H1 (cell line): ENCODE data around the gene GAB3. TPM values are rescaled to one million over a fixed set of nuclear protein-coding genes. Genes with fewer than 3 reads are reported as not detected.

Experiments used
- CTCF ChIA-PET: fragments of 300-600 bp; sonication (Branson Sonifier 250); formaldehyde crosslinking; loops from one replicate; lab custom pipeline; 2021; ENCODE audit not compliant: partially characterized antibody; lab: Charles Lee
- POLR2A ChIA-PET: fragments of 300-600 bp; sonication (Branson Sonifier 250); formaldehyde crosslinking; loops from one replicate; lab custom pipeline; 2021; ENCODE audit warnings: inconsistent platforms; ENCODE audit not compliant: partially characterized antibody; lab: Charles Lee
- DNase-seq, 2 experiments: peaks; one replicate each; pipeline versions ENCODE4 v3.0.0 to v3.0.0-alpha.2; 2010 to 2022; ENCODE audit warnings: low spot score in 2 of 2, low read depth in 1 of 2, mixed read lengths in 1 of 2
- FAIRE-seq: peaks from 2 replicates; lab custom pipeline; 2011; peaks lifted over from hg19 to GRCh38; lab: Jason Lieb, UNC
- H2AFZ ChIP-seq: 2 replicates; pipeline ENCODE4 v1.8.1; 2012; ENCODE audit warnings: low read length, inconsistent platforms
- H2AK5ac ChIP-seq: 2 replicates; pipeline ENCODE4 v1.6.1; 2013; ENCODE audit warnings: low read depth, low read length
- H2BK120ac ChIP-seq: replicated peaks from 2 replicates; pipeline ENCODE3; 2013; ENCODE audit warnings: low read depth, low read length, inconsistent platforms
- H2BK12ac ChIP-seq: 2 replicates; pipeline ENCODE4 v1.6.1; 2013; ENCODE audit warnings: low read depth, low read length
- H2BK15ac ChIP-seq: 2 replicates; pipeline ENCODE4 v1.6.1; 2013; ENCODE audit warnings: low read length
- H2BK20ac ChIP-seq: 2 replicates; pipeline ENCODE4 v1.6.1; 2013; ENCODE audit warnings: low read length
- H2BK5ac ChIP-seq: 2 replicates; pipeline ENCODE4 v1.6.1; 2013; ENCODE audit warnings: low read depth, low read length
- H3K14ac ChIP-seq: 2 replicates; pipeline ENCODE4 v1.6.1; 2013; ENCODE audit warnings: inconsistent platforms; ENCODE audit not compliant: insufficient read length
- H3K18ac ChIP-seq: 2 replicates; pipeline ENCODE4 v1.6.1; 2013; ENCODE audit warnings: low read length; ENCODE audit errors: extremely low read depth
- H3K23ac ChIP-seq: 2 replicates; pipeline ENCODE4 v1.6.1; 2013; ENCODE audit warnings: inconsistent platforms; ENCODE audit not compliant: insufficient read length
- H3K23me2 ChIP-seq: 2 replicates; pipeline ENCODE4 v1.6.1; 2013; ENCODE audit warnings: low read depth, low read length
- H3K27ac ChIP-seq: 2 replicates; pipeline ENCODE4 v1.6.1; 2011; ENCODE audit warnings: low read depth, low read length, inconsistent platforms
- H3K27me3 ChIP-seq, 4 experiments: replicated peaks in 1 of 4; 1 replicate in 1 of 4; 2 replicates in 3 of 4; pipeline versions ENCODE4 v1.6.1 to v1.8.1; 2011 to 2013; ENCODE audit warnings: low read length in 3 of 4, mild to moderate bottlenecking in 3 of 4, inconsistent platforms in 2 of 4, mixed read lengths in 2 of 4, moderate library complexity in 1 of 4; ENCODE audit not compliant: control insufficient read depth in 3 of 4, insufficient read depth in 3 of 4; ENCODE audit errors: extremely low read depth in 1 of 4
- H3K36me3 ChIP-seq, 4 experiments: 2 replicates each; pipeline versions ENCODE4 v1.6.1 to v1.8.1; 2011 to 2013; ENCODE audit warnings: mild to moderate bottlenecking in 4 of 4, low read length in 3 of 4, moderate library complexity in 2 of 4, control low read depth in 1 of 4, inconsistent platforms in 1 of 4; ENCODE audit not compliant: insufficient read depth in 4 of 4, control insufficient read depth in 2 of 4
- H3K4ac ChIP-seq: replicated peaks from 2 replicates; pipeline ENCODE3; 2013; ENCODE audit warnings: low read length, low read depth, mixed read lengths, inconsistent platforms; ENCODE audit not compliant: insufficient read length
- H3K4me1 ChIP-seq, 4 experiments: replicated peaks in 1 of 4; 1 replicate in 1 of 4; 2 replicates in 3 of 4; pipeline versions ENCODE4 v1.6.1 to v1.8.1; 2011 to 2013; ENCODE audit warnings: low read length in 3 of 4, inconsistent platforms in 2 of 4, mixed read lengths in 1 of 4; ENCODE audit not compliant: insufficient read depth in 4 of 4, control insufficient read depth in 3 of 4
- H3K4me2 ChIP-seq, 2 experiments: 2 replicates each; pipeline versions ENCODE4 v1.6.1 to v1.8.1; 2011 to 2013; ENCODE audit warnings: low read depth in 2 of 2, low read length in 2 of 2, control low read depth in 1 of 2, inconsistent platforms in 1 of 2, mild to moderate bottlenecking in 1 of 2; ENCODE audit not compliant: insufficient read depth in 1 of 2
- H3K4me3 ChIP-seq, 4 experiments: fragments of 200-600, 300-600 bp in 1 of 4; sonication (generic), shearing (Covaris generic), sonication (Bioruptor Twin) in 1 of 4; 2 replicates each; pipeline versions ENCODE4 v1.5.1 to v1.8.1; 2011 to 2016; ENCODE audit warnings: low read length in 4 of 4, low read depth in 3 of 4, control low read depth in 2 of 4, inconsistent platforms in 2 of 4, mild to moderate bottlenecking in 2 of 4, mixed read lengths in 1 of 4, moderate library complexity in 1 of 4; ENCODE audit not compliant: insufficient read depth in 2 of 4; ENCODE audit errors: extremely low read depth in 1 of 4
- H3K56ac ChIP-seq: replicated peaks from 2 replicates; pipeline ENCODE3; 2013; ENCODE audit warnings: low read depth, mild to moderate bottlenecking, mixed read lengths, low read length, inconsistent platforms; ENCODE audit not compliant: insufficient read length
- H3K79me1 ChIP-seq: 2 replicates; pipeline ENCODE4 v1.6.1; 2013; ENCODE audit warnings: low read depth, low read length, control low read depth
- H3K79me2 ChIP-seq, 2 experiments: 2 replicates each; pipeline versions ENCODE4 v1.6.1 to v1.8.1; 2012 to 2013; ENCODE audit warnings: low read length in 2 of 2, mild to moderate bottlenecking in 2 of 2, inconsistent platforms in 1 of 2; ENCODE audit not compliant: insufficient read depth in 2 of 2, control insufficient read depth in 1 of 2
- H3K9ac ChIP-seq, 4 experiments: replicated peaks in 1 of 4; 1 replicate in 1 of 4; 2 replicates in 3 of 4; pipeline versions ENCODE4 v1.6.1 to v1.8.1; 2011 to 2013; ENCODE audit warnings: low read depth in 3 of 4, low read length in 3 of 4, control low read depth in 2 of 4, mild to moderate bottlenecking in 2 of 4, moderate library complexity in 2 of 4, inconsistent platforms in 1 of 4; ENCODE audit errors: extremely low read depth in 1 of 4
- H3K9me3 ChIP-seq, 2 experiments: 2 replicates each; pipeline versions ENCODE4 v1.6.1 to v1.8.1; 2012 to 2013; ENCODE audit warnings: mild to moderate bottlenecking in 2 of 2, moderate library complexity in 2 of 2, control low read depth in 1 of 2, inconsistent platforms in 1 of 2, low read depth in 1 of 2, low read length in 1 of 2, mixed read lengths in 1 of 2; ENCODE audit not compliant: insufficient read depth in 2 of 2
- H4K20me1 ChIP-seq, 2 experiments: replicated peaks in 1 of 2; 2 replicates each; pipeline versions ENCODE3 to v1.8.1; 2011 to 2013; ENCODE audit warnings: inconsistent platforms in 2 of 2, low read length in 2 of 2, mild to moderate bottlenecking in 1 of 2; ENCODE audit not compliant: insufficient read depth in 2 of 2, control insufficient read depth in 1 of 2
- H4K5ac ChIP-seq: 2 replicates; pipeline ENCODE4 v1.6.1; 2013; ENCODE audit warnings: low read length, low read depth, mixed read lengths, inconsistent platforms; ENCODE audit not compliant: insufficient read length
- H4K8ac ChIP-seq: 2 replicates; pipeline ENCODE4 v1.8.0; 2013; ENCODE audit warnings: mild to moderate bottlenecking, moderate library complexity, low read length, inconsistent platforms; ENCODE audit not compliant: insufficient read depth; ENCODE audit errors: extremely low read depth
- H4K91ac ChIP-seq: replicated peaks from 2 replicates; pipeline ENCODE3; 2013; ENCODE audit warnings: low read length, mixed read lengths, inconsistent platforms; ENCODE audit not compliant: insufficient read length
- ASH2L ChIP-seq: fragments of 200-600, 300-600 bp; sonication (generic); IDR thresholded peaks from one replicate; pipeline ENCODE4 v1.7.1; 2017; ENCODE audit warnings: low read length
- BACH1 ChIP-seq: IDR thresholded peaks from 2 replicates; pipeline ENCODE4 v1.6.1; 2012; ENCODE audit warnings: low read length, improper control_type of control experiment
- CBX5 ChIP-seq: fragments of 300-800, 300-1000 bp; sonication (generic); IDR thresholded peaks from 2 replicates; pipeline ENCODE4 v1.7.1; 2016; ENCODE audit warnings: antibody characterized with exemption, low read length, low read depth
- CEBPB ChIP-seq: IDR thresholded peaks from 2 replicates; pipeline ENCODE4 v1.6.1; 2012; ENCODE audit warnings: low read depth, low read length
- HDAC6 ChIP-seq: IDR thresholded peaks from one replicate; pipeline ENCODE4 v1.7.1; 2012; ENCODE audit warnings: low read depth, mild to moderate bottlenecking, inconsistent platforms, low read length, moderate library complexity
- JUN ChIP-seq: IDR thresholded peaks from 2 replicates; pipeline ENCODE4 v1.6.1; 2011; ENCODE audit warnings: low read depth, mild to moderate bottlenecking, improper control_type of control experiment, low read length
- KDM1A ChIP-seq: fragments of 200-600, 300-600 bp; sonication (generic); IDR thresholded peaks from 2 replicates; pipeline ENCODE4 v1.7.1; 2016; ENCODE audit warnings: mild to moderate bottlenecking, low read length, borderline replicate concordance
- MAFK ChIP-seq: IDR thresholded peaks from 2 replicates; pipeline ENCODE4 v1.6.1; 2012; ENCODE audit warnings: low read depth, mild to moderate bottlenecking, improper control_type of control experiment, low read length
- RBBP5 ChIP-seq: IDR thresholded peaks from 2 replicates; pipeline ENCODE4 v1.7.1; 2012; ENCODE audit warnings: low read depth, mild to moderate bottlenecking, inconsistent platforms, low read length, moderate library complexity, borderline replicate concordance
- TAF7 ChIP-seq: optimal IDR thresholded peaks from 2 replicates; pipeline ENCODE3; 2011; ENCODE audit warnings: low read depth, mild to moderate bottlenecking, inconsistent platforms, low read length, moderate library complexity, borderline replicate concordance
- YY1 ChIP-seq: IDR thresholded peaks from 2 replicates; pipeline ENCODE4 v1.6.1; 2011; ENCODE audit warnings: low read depth, mild to moderate bottlenecking, low read length
- ZNF274 ChIP-seq: IDR thresholded peaks from 2 replicates; pipeline ENCODE4 v1.7.0; 2012; ENCODE audit warnings: low read length, borderline replicate concordance; ENCODE audit errors: extremely low read depth
- WGBS, 2 experiments: shearing (Covaris generic) in 1 of 2; methylation state at CpG; one replicate each; pipeline versions ENCODE4 v1.1.6 to v1.1.7; 2013 to 2015; ENCODE audit warnings: low lambda C conversion rate in 2 of 2, mixed read lengths in 2 of 2, inconsistent platforms in 1 of 2, low coverage in 1 of 2, missing lambda C conversion rate in 1 of 2; ENCODE audit not compliant: insufficient replicate concordance in 2 of 2, insufficient coverage in 1 of 2, insufficient read length in 1 of 2; ENCODE audit errors: extremely low coverage in 1 of 2, missing lambda C conversion rate in 1 of 2; 5-methylcytosine and 5-hydroxymethylcytosine counted together
- polyA plus RNA-seq, 7 experiments: library from polyadenylated mRNA; depleted of rRNA in 3 of 7; stranded (reverse) in 5 of 7; unstranded in 2 of 7; fragments of >200 nt in 5 of 7; fragments of 200-250 nt in 2 of 7; gene quantifications; 1 replicate in 5 of 7; 2 replicates in 1 of 7; 4 replicates in 1 of 7; pipeline versions ENCODE4 v1.2.1 to v1.2.3, GENCODE V29; 2011 to 2013; ENCODE audit warnings: missing spikeins in 2 of 7, mixed read lengths in 2 of 7
- total RNA-seq: library from RNA; stranded (reverse); fragmentation: NEBNext Ultra II Directional; extraction: Animal tissue kit (Norgen Biotek cat#: 25700); gene quantifications from 2 replicates; pipeline ENCODE4 v1.2.1, GENCODE V29; 2021
- TF ChIP-seq, protein P1 (sequence below): IDR thresholded peaks from 2 replicates; pipeline ENCODE4 v1.6.1; 2011; ENCODE audit warnings: low read length, improper control_type of control experiment
- TF ChIP-seq, protein P2 (sequence below): IDR thresholded peaks from 2 replicates; pipeline ENCODE4 v1.6.1; 2011; ENCODE audit warnings: low read depth, mild to moderate bottlenecking, low read length; ENCODE audit not compliant: insufficient read depth

The GAB3 gene
- total and polyA plus RNA-seq, 2 of the 8 experiments (the other 6 are each of a cell fraction or from before 2014, with no cell fraction given): 0.48 to 1.2 TPM

DNA sequence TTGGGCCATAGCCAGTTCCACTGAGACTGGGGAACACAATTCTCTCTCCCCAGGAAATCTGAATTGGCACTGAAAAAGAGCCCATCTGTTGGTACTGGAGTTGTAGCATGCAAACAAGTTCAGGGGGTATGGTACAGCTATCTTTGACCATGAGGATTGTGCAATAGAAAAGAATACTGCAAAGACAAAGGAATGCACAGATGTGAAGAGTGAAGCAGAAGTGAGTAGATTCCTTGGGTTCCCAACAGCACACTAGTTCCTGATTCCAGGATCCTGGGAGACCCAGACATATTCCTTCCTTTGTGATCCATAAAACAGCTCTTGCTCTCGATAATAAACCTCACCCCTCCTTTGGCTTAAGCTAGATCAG is 54.2 kb downstream of the GAB3 start:
- Histone ChIP-seq H3K18ac (no peak overlapping the region), H2BK15ac (no peak overlapping the region), H3K79me2 (no peaks in the 10 kb centered on the region), H2BK5ac (no peak overlapping the region), H3K4me2 (no peak overlapping the region), H2BK12ac (no peak overlapping the region), H3K9me3 (no peaks in the 10 kb centered on the region), H2BK120ac (no peak overlapping the region), H3K36me3 (no peaks in the 10 kb centered on the region), H3K9ac (no peak overlapping the region), H3K56ac (no peak overlapping the region), H3K27me3 (no peaks in the 10 kb centered on the region), H3K4me3 (no peak overlapping the region), H2AFZ (no peak overlapping the region), H2AK5ac (no peak overlapping the region), H2BK20ac (no peak overlapping the region), H4K91ac (no peak overlapping the region), H3K4me1 (peaks cover 2 to 6% (median 5%) of the 10 kb centered on the region in 4 experiments; a peak in 4 of 7 replicates), H4K5ac (no peak overlapping the region), H3K23me2 (no peaks in the 10 kb centered on the region), H3K14ac (no peak overlapping the region), H3K79me1 (no peaks in the 10 kb centered on the region), H3K4ac (no peak overlapping the region), H4K8ac (no peak overlapping the region), H3K27ac (no peak overlapping the region), H4K20me1 (no peaks in the 10 kb centered on the region), H3K23ac (no peak overlapping the region)
- ChIA-PET CTCF (no interaction called here), POLR2A (no interaction called here)
- FAIRE-seq: no peak
- DNase-seq: no peak
- 86% methylated on average over 1 of the region's 1 CpG; no CpG with 5 or more reads in 1 of the 2 experiments for WGBS, 2 experiments
- TF ChIP-seq HDAC6: no peak
- no peak for TF ChIP-seq MAFK
- TF ChIP-seq TAF7: no peak
- TF ChIP-seq CBX5: no peak
- no peak for TF ChIP-seq BACH1
- TF ChIP-seq KDM1A: no peak
- no peak for TF ChIP-seq CEBPB
- TF ChIP-seq, protein P1, sequence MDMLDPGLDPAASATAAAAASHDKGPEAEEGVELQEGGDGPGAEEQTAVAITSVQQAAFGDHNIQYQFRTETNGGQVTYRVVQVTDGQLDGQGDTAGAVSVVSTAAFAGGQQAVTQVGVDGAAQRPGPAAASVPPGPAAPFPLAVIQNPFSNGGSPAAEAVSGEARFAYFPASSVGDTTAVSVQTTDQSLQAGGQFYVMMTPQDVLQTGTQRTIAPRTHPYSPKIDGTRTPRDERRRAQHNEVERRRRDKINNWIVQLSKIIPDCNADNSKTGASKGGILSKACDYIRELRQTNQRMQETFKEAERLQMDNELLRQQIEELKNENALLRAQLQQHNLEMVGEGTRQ: no peak
- TF ChIP-seq, protein P2, sequence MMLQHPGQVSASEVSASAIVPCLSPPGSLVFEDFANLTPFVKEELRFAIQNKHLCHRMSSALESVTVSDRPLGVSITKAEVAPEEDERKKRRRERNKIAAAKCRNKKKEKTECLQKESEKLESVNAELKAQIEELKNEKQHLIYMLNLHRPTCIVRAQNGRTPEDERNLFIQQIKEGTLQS: no peak
- TF ChIP-seq ASH2L: no peak
- no peak for TF ChIP-seq ZNF274
- no peak for TF ChIP-seq RBBP5
- no peak for TF ChIP-seq JUN
- no peak for TF ChIP-seq YY1
